Fibroblast of mammary gland (primary cell): ENCODE results near the gene CYP19A1.

ENCODE experiments used
- DNase-seq: peaks from one replicate; pipeline ENCODE4 v3.0.0-alpha.2; 2010; ENCODE audit warnings: low read depth
- H3K4me3 ChIP-seq: 2 replicates; pipeline ENCODE4 v1.5.1; 2011; ENCODE audit warnings: low read depth, mild to moderate bottlenecking, low read length, moderate library complexity; ENCODE audit not compliant: control insufficient read depth
- TF ChIP-seq, protein P1 (sequence below): conservative IDR thresholded peaks from 2 replicates; pipeline ENCODE4 v1.5.1; 2011; ENCODE audit warnings: low read depth, low read length, inconsistent platforms; ENCODE audit not compliant: control insufficient read depth, insufficient read depth

The CYP19A1 gene

DNA sequence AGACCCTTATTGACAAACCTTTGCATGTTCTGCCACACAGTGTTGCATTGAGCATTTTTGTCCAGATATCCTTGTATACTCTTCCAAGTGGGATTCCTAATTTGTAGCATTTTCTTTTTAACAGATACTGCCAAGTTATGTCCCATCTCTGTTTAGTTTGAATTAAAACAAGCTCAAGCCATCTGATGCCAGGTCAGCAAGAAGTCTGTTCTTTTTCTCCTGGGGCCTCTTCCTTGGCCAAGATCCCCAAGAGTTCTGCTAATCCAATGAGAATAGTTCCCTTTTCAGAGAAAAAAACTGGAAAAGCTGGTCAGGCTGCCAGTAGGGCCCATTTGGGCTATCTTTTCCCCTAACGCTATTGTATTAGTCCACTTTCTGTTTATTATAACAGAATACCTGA is 32.9 kb upstream of the CYP19A1 start:
- TF ChIP-seq, protein P1, sequence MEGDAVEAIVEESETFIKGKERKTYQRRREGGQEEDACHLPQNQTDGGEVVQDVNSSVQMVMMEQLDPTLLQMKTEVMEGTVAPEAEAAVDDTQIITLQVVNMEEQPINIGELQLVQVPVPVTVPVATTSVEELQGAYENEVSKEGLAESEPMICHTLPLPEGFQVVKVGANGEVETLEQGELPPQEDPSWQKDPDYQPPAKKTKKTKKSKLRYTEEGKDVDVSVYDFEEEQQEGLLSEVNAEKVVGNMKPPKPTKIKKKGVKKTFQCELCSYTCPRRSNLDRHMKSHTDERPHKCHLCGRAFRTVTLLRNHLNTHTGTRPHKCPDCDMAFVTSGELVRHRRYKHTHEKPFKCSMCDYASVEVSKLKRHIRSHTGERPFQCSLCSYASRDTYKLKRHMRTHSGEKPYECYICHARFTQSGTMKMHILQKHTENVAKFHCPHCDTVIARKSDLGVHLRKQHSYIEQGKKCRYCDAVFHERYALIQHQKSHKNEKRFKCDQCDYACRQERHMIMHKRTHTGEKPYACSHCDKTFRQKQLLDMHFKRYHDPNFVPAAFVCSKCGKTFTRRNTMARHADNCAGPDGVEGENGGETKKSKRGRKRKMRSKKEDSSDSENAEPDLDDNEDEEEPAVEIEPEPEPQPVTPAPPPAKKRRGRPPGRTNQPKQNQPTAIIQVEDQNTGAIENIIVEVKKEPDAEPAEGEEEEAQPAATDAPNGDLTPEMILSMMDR: no peak
- no peak for DNase-seq
- no peak overlapping the region for H3K4me3 ChIP-seq

DNA sequence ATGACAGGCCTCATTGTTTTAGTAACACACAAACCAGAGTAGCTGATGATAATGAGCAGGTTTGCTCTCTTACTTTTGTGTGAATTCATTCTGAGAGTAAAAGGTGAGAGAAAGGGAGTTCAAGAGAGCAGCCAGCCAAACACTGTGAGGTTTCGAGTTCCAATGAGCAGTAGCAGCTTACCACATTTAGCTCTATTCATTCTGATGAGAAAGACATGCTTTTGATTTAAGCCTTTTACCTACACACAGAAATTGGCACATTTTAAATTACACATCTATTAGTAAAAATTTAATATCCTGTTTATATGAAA is 31.0 kb upstream of the CYP19A1 start:
- H3K4me3 ChIP-seq: no peak overlapping the region
- TF ChIP-seq, protein P1: no peak

DNA sequence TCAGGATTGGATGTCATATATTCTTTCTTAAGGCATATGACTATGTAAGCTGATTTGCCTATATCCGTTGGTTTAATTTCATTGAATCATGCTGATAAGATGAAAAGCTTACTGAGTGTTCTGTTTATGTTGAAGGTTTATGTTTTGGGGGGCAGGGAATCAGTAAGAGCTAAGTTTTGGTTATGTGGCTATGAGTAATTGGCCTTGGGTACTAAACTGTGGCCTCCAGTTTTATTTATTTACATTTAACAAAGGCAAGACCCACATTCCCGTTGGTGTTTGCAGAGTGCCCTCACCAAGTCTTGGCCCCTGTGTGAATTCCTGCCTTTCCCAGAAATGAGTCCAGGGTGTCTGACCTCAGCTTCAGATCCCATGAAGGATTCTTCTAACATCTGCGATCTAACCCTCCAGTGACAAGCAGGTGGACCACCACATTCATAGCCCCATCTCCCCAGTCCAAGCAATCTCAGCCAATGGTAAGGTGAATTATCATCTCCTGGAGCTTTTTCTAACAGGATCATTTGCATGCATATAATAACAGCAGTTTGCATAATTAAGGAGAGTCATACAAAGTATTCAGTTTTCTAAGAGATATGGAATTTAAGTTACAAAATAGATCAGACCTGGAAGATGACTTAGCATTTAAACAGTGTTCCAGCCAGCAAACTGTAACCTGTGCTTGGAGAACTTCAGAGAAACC is 30.5 kb upstream of the CYP19A1 start:
- TF ChIP-seq, protein P1: no peak
- peak; percentile 58 for DNase-seq
- H3K4me3 ChIP-seq: no peak overlapping the region

More for the DNA sequence above, 31.0 kb upstream of the CYP19A1 start:
- DNase-seq: no peak

DNA sequence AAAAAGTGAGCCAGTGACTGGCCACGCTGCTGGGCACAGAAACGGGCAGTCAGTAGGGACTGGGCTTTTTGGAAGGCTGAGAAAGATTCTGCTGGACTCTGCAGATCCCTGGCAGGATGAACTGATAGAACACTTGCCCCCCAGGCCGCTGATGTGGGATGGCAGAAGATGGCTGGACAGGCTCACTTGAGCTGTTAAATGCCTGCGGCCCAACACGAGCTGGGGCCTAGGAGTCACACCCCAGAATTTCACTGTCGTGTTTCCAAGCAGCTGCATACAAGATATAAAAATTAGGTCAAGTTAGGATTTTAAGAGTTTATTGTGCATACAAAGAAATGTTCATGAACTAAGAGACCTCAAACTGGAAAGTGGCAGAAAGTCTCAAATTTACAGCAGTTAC is 29.9 kb upstream of the CYP19A1 start:
- TF ChIP-seq, protein P1: no peak
- H3K4me3 ChIP-seq: no peak overlapping the region
- DNase-seq: no peak

DNA sequence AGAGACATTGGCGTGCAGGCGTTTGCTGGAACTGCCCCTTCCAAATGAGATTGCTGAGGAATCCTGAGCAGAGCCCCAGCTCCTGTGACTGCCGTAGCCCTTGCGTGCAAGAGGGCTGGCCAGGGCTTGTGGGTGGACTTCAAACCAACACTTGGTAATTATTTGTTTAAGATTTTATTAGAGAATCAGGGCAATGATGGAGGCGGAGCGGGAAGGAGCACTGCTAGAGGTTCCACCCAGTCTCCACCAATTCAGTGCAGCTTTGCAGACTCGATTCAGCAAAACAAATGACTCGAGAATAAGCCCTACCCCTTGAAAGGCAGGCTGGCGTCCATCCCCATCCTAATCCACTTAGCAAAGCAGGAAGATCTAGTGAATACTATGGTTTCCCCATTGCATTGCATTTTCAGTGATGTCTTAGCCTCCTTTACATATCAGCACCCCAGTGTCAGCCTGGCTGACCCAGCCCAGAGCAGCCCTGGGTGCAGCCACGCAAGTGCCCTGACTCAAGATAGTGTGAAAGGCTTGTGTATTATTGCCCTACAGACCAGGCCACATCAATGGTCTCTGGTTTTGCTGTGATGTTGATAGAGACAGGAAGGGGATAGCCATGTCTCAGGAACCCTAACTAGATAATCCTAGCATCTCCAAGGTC is 29.1 kb upstream of the CYP19A1 start:
- no peak for DNase-seq
- no peak overlapping the region for H3K4me3 ChIP-seq
- TF ChIP-seq, protein P1: no peak

DNA sequence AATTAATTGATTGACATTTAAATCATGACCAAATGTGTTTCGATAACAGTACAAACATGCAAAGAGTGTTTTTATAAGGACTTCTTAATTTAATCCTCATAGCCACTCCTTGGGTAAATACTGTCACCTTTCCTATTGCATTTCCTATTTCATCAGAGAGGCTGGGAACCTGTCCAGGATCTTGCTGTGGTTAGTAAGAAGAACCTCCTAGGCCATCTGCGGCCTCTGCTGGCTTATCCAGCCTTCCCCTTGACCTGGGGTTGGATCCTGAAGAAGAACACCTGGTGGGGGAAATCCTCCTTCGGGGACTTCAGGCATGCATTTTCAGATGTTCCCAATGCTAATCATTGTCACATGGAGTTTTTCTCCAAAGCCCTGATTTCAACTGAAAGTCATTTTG is 28.5 kb upstream of the CYP19A1 start:
- no peak overlapping the region for H3K4me3 ChIP-seq
- TF ChIP-seq, protein P1: peak; percentile 12
- DNase-seq: peak; percentile 77
